Peyer's patch (tissue), 4 donors: ENCODE data around the gene TUBGCP2. TPM values are rescaled to one million over a fixed set of nuclear protein-coding genes. Genes with fewer than 3 reads are reported as not detected.

Experiments
- DNase-seq, 3 donors: peaks; one replicate each; pipeline ENCODE4 v3.0.0-alpha.2; 2017 to 2019
- H3K27ac ChIP-seq, 4 donors: fragments of 200-600 bp; sonication (generic); one replicate each; pipeline ENCODE4 v1.5.1; 2016 to 2019
- H3K27me3 ChIP-seq, 2 donors: fragments of 200-600 bp; sonication (generic); one replicate each; pipeline ENCODE4 v1.5.1; 2019
- H3K36me3 ChIP-seq, 3 donors: fragments of 200-600 bp; sonication (generic); one replicate each; pipeline ENCODE4 v1.5.1; 2016 to 2019
- H3K4me1 ChIP-seq, 4 donors: fragments of 200-600 bp; sonication (generic); one replicate each; pipeline ENCODE4 v1.5.1; 2016 to 2019
- H3K4me3 ChIP-seq, 4 donors: fragments of 200-600 bp; sonication (generic); 1 replicate in 3 of 4; 2 replicates in 1 of 4; pipeline ENCODE4 v1.5.1; 2016 to 2019; ENCODE audit warnings: mild to moderate bottlenecking in 1 of 4
- H3K9me3 ChIP-seq, 4 donors: fragments of 200-600 bp; sonication (generic); one replicate each; pipeline ENCODE4 v1.5.1; 2016 to 2019; ENCODE audit warnings: mild to moderate bottlenecking in 1 of 4
- CTCF ChIP-seq, 6 experiments: fragments of 450-650 bp in 4 of 6; fragments of 200-600 bp in 2 of 6; sonication (generic) in 1 of 6; IDR thresholded peaks; one replicate each; pipeline ENCODE4 v1.5.1; 2017 to 2019; ENCODE audit warnings: antibody characterized with exemption in 6 of 6, mild to moderate bottlenecking in 3 of 6, moderate library complexity in 1 of 6
- POLR2A ChIP-seq, 2 donors: fragments of 450-650 bp; IDR thresholded peaks; one replicate each; pipeline ENCODE4 v1.5.1; 2017; ENCODE audit warnings: antibody characterized with exemption in 2 of 2, mild to moderate bottlenecking in 2 of 2, moderate library complexity in 2 of 2
- total RNA-seq, 4 donors: library from RNA; depleted of rRNA; stranded (reverse); fragments of >200 nt; gene quantifications; one replicate each; pipeline ENCODE4 v1.1.0, GENCODE V29; 2016

TUBGCP2 gene
- total RNA-seq, 4 donors from 2014 or later, result 40.1 to 85.0 (median 67.8) TPM

- TF ChIP-seq POLR2A (IDR thresholded peaks at IDR 0.05) (no peak), CTCF (IDR thresholded peaks at IDR 0.05) (no peak)
- H3K27ac ChIP-seq, result peak overlapping the region; percentile 21 to 66 (median 54)
- peaks cover 7 to 59% (median 29%) of the 10 kb centered on the region in 4 donors for H3K4me1 ChIP-seq
Measured at GRCh38 chr10:133258818-133259601, 49.7 kb downstream of the TUBGCP2 start.

GRCh38 chr10:133258066-133258817 lies 50.4 kb downstream of the TUBGCP2 start:
- peak overlapping the region in 1 of 4 donors; percentile 22 for H3K4me3 ChIP-seq
- H3K27ac ChIP-seq, result peak overlapping the region; percentile 30 to 66 (median 56)

More at GRCh38 chr10:133258818-133259601, 49.7 kb downstream of the TUBGCP2 start:
- peak in 2 of 3 donors; percentile 59 to 83 for DNase-seq
- Histone ChIP-seq H3K9me3 (no peaks in the 10 kb centered on the region), H3K4me3 (no peak overlapping the region), H3K27me3 (no peaks in the 10 kb centered on the region), H3K36me3 (no peaks in the 10 kb centered on the region)

GRCh38 chr10:133257489-133258065 lies 51.1 kb downstream of the TUBGCP2 start:
- H3K27ac ChIP-seq, result peak overlapping the region; percentile 30 to 66 (median 56)
- no peaks in the 10 kb centered on the region for H3K36me3 ChIP-seq
- H3K27me3 ChIP-seq, result no peaks in the 10 kb centered on the region
- DNase-seq, result peak; percentile 73 to 87 (median 84)
- H3K4me1 ChIP-seq, result peaks cover 7 to 47% (median 29%) of the 10 kb centered on the region in 4 donors
- H3K4me3 ChIP-seq, result peak overlapping the region in 3 of 4 donors; percentile 22 to 39 (median 30)
- TF ChIP-seq CTCF (IDR thresholded peaks at IDR 0.05) (peak in 4 of 6 experiments; percentile 25 to 49 (median 37)), POLR2A (IDR thresholded peaks at IDR 0.05) (no peak)
- H3K9me3 ChIP-seq, result no peaks in the 10 kb centered on the region

More at GRCh38 chr10:133258066-133258817, 50.4 kb downstream of the TUBGCP2 start:
- Histone ChIP-seq H3K36me3 (no peaks in the 10 kb centered on the region), H3K9me3 (no peaks in the 10 kb centered on the region), H3K27me3 (no peaks in the 10 kb centered on the region), H3K4me1 (peaks cover 7 to 52% (median 29%) of the 10 kb centered on the region in 4 donors)
- no peak for TF ChIP-seq CTCF (IDR thresholded peaks at IDR 0.05)
- TF ChIP-seq POLR2A (IDR thresholded peaks at IDR 0.05), result no peak
- peak in 2 of 3 donors; percentile 43 to 69 for DNase-seq

- Histone ChIP-seq H3K9me3 (no peaks in the 10 kb centered on the region), H3K27ac (no peak overlapping the region), H3K27me3 (no peaks in the 10 kb centered on the region), H3K4me1 (peaks cover 7 to 32% (median 26%) of the 10 kb centered on the region in 4 donors), H3K4me3 (no peak overlapping the region), H3K36me3 (no peaks in the 10 kb centered on the region)
- no peak for TF ChIP-seq CTCF (IDR thresholded peaks at IDR 0.05)
- no peak for DNase-seq
Measured at GRCh38 chr10:133255323-133255722, 53.3 kb downstream of the TUBGCP2 start.

- H3K9me3 ChIP-seq, result no peaks in the 10 kb centered on the region
- no peak overlapping the region for H3K27ac ChIP-seq
- H3K27me3 ChIP-seq, result no peaks in the 10 kb centered on the region
- H3K4me1 ChIP-seq, result peaks cover 7 to 27% (median 26%) of the 10 kb centered on the region in 4 donors
- TF ChIP-seq POLR2A (IDR thresholded peaks at IDR 0.05) (no peak), CTCF (IDR thresholded peaks at IDR 0.05) (no peak)
- H3K4me3 ChIP-seq, result no peak overlapping the region
- DNase-seq, result no peak
- no peaks in the 10 kb centered on the region for H3K36me3 ChIP-seq
Measured at GRCh38 chr10:133254421-133255120, 54.1 kb downstream of the TUBGCP2 start.
